ENCODE data around the gene CD79B. TPM values are rescaled to one million over a fixed set of nuclear protein-coding genes. Genes with fewer than 3 reads are reported as not detected.

CD79B gene
- total and polyA plus RNA-seq, 2 experiments from 2014 or later, result 1.3 to 2.5 TPM

GRCh38 chr17:63942309-63942985 lies 10.3 kb upstream of the CD79B start:
- H3K9me2 ChIP-seq (ENCODE audit: insufficient read depth), result no peaks in the 10 kb centered on the region
- TF ChIP-seq ETS1 (IDR thresholded peaks at IDR 0.05), result no peak
- no peak for TF ChIP-seq CREB1 (CRISPR knock-in tag; IDR thresholded peaks at IDR 0.05; ENCODE audit: low read depth)
- TF ChIP-seq REST (IDR thresholded peaks at IDR 0.05; ENCODE audit: unreplicated experiment), result no peak
- TF ChIP-seq NANOG (IDR thresholded peaks at IDR 0.05; ENCODE audit: borderline replicate concordance), result no peak
- no peak for TF ChIP-seq CTCF (conservative IDR thresholded peaks at IDR 0.05; ENCODE audit: low read depth in 2 of 2)
- TF ChIP-seq JUNB (IDR thresholded peaks at IDR 0.05; ENCODE audit: unreplicated experiment), result no peak
- no peak overlapping the region for H3K4me3 ChIP-seq
- Mint-ChIP-seq H3K27me3 (ENCODE audit: insufficient read depth, low read depth, poor library complexity) (peaks cover 2% of the 10 kb centered on the region), H3K4me3 (no peak overlapping the region), H3K36me3 (ENCODE audit: low read depth) (peaks cover 33% of the 10 kb centered on the region), H3K27ac (no peak overlapping the region), H3K4me1 (peaks cover 2% of the 10 kb centered on the region; the same call in 2 of the 3 replicates), H3K9me3 (no peaks in the 10 kb centered on the region; the same call in 2 of the 3 replicates)
- DNase-seq (ENCODE audit: low spot score), result no peak
- H3K4me2 ChIP-seq, result no peak overlapping the region
- H3K4me1 ChIP-seq (ENCODE audit: insufficient read depth), result no peaks in the 10 kb centered on the region
- H3K27me3 ChIP-seq (ENCODE audit: insufficient read depth), result no peaks in the 10 kb centered on the region
- H2AFZ ChIP-seq, result no peak overlapping the region
- no peak for ATAC-seq
- H3K79me2 ChIP-seq (replicated peaks; ENCODE audit: insufficient read depth), result no peaks in the 10 kb centered on the region
- H3K27ac ChIP-seq (ENCODE audit: low read depth), result no peak overlapping the region
- no peaks in the 10 kb centered on the region for H4K20me1 ChIP-seq (replicated peaks; ENCODE audit: insufficient read depth)
- no peaks in the 10 kb centered on the region for H3K36me3 ChIP-seq (ENCODE audit: insufficient read depth)
- H3F3A ChIP-seq (replicated peaks; ENCODE audit: low read depth), result no peaks in the 10 kb centered on the region

- H3K9me2 ChIP-seq (ENCODE audit: insufficient read depth), result no peaks in the 10 kb centered on the region
- H2AFZ ChIP-seq, result no peak overlapping the region
- H3K36me3 ChIP-seq (ENCODE audit: insufficient read depth), result no peaks in the 10 kb centered on the region
- no peaks in the 10 kb centered on the region for H3K79me2 ChIP-seq (replicated peaks; ENCODE audit: insufficient read depth)
- no peaks in the 10 kb centered on the region; the same call in 2 of the 3 replicates for H3K9me3 Mint-ChIP-seq
- no peak for ATAC-seq
- TF ChIP-seq STAT1 (IDR thresholded peaks at IDR 0.05; ENCODE audit: unreplicated experiment), result no peak
- no peak for TF ChIP-seq EZH2phosphoT487 (IDR thresholded peaks at IDR 0.05; ENCODE audit: unreplicated experiment)
- no peak for TF ChIP-seq ETS1 (IDR thresholded peaks at IDR 0.05)
- no peak for TF ChIP-seq REST (IDR thresholded peaks at IDR 0.05; ENCODE audit: unreplicated experiment)
- no peak for TF ChIP-seq ZNF114 (CRISPR knock-in tag; IDR thresholded peaks at IDR 0.05)
- no peak for TF ChIP-seq EZH2 (IDR thresholded peaks at IDR 0.05; ENCODE audit: low read depth, unreplicated experiment)
- TF ChIP-seq POLR2AphosphoS5 (IDR thresholded peaks at IDR 0.05; ENCODE audit: low read depth), result no peak
- no peak for TF ChIP-seq NANOG (IDR thresholded peaks at IDR 0.05; ENCODE audit: borderline replicate concordance)
- TF ChIP-seq CREB1 (CRISPR knock-in tag; IDR thresholded peaks at IDR 0.05; ENCODE audit: low read depth), result no peak
- H3K27ac Mint-ChIP-seq, result no peak overlapping the region
- peaks cover 2% of the 10 kb centered on the region for H3K27me3 Mint-ChIP-seq (ENCODE audit: insufficient read depth, low read depth, poor library complexity)
- DNase-seq (ENCODE audit: low spot score), result no peak
- H3K27me3 ChIP-seq (ENCODE audit: insufficient read depth), result no peaks in the 10 kb centered on the region
- H3K4me1 ChIP-seq (ENCODE audit: insufficient read depth), result no peaks in the 10 kb centered on the region
- H3K4me2 ChIP-seq, result no peak overlapping the region
- peaks cover 33% of the 10 kb centered on the region for H3K36me3 Mint-ChIP-seq (ENCODE audit: low read depth)
- peaks cover 6% of the 10 kb centered on the region; the same call in 2 of the 3 replicates for H3K4me1 Mint-ChIP-seq
- no peaks in the 10 kb centered on the region for H4K20me1 ChIP-seq (replicated peaks; ENCODE audit: insufficient read depth)
- H3K27ac ChIP-seq (ENCODE audit: low read depth), result no peak overlapping the region
- no peaks in the 10 kb centered on the region for H3F3A ChIP-seq (replicated peaks; ENCODE audit: low read depth)
- no peak overlapping the region for H3K4me3 Mint-ChIP-seq
- no peak overlapping the region for H3K4me3 ChIP-seq
Observed at GRCh38 chr17:63941751-63942150, 9.6 kb upstream of the CD79B start.

Data from GM23338 (cell line).